ENCODE data around the gene PCLAF.
"Not testable (repeated sequence)": the region's sequence is repeated elsewhere in the genome, so short reads cannot be mapped to it uniquely, and the experiment has no call there.

The PCLAF gene

DNA sequence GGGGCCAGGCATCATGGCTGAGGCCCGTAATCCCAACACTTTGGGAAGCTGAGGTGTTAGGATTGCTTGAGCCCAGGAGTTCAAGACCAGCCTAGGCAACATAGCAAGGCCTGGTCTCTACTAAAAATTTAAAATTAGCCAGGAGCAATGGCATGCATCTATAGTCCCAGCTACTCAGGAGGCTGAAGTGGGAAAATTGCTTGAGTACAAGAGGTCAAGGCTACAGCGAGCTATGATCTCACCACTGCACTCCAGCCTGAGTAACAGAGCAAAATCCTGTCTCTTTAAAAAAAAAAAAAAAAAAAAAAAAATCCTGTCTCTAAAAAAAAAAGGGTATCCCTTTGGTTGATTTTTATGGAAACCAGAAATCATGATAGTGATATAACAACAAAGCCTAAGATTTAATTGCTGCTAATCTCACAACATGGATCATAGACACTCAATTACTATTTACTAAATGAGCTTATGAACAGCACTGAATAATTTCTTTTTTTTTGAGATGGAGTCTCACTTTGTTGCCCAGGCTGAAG lies 12.1 kb downstream of the PCLAF start:
- DNase-seq (ENCODE audit: low read depth in 3 of 3, low spot score in 1 of 3): no peak

DNA sequence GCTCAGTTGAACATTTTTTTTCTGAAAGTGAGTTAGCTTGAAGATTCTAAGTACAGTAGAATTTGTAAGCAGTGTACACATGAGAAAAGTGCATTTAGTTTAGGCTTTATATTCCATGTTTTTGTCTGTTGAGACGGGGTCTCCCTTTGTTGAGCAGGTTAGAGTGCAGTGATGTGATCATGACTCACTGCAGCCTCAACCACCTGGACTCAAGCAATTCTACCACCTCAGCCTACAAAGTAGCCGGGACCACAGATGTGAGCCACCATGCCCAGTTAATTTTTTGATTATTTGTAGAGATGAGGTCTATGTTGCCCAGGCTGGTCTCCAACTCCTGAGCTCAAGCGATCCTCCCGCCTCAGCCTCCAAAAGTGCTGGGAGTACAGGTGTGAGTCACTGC lies 20.0 kb downstream of the PCLAF start:
- no peak for DNase-seq (ENCODE audit: low read depth in 3 of 3, low spot score in 1 of 3)

- DNase-seq (ENCODE audit: low read depth in 3 of 3, low spot score in 1 of 3): no peak
These were observed 24.6 kb downstream of the PCLAF start for GRCh38 chr15:64356710-64357040.

DNA sequence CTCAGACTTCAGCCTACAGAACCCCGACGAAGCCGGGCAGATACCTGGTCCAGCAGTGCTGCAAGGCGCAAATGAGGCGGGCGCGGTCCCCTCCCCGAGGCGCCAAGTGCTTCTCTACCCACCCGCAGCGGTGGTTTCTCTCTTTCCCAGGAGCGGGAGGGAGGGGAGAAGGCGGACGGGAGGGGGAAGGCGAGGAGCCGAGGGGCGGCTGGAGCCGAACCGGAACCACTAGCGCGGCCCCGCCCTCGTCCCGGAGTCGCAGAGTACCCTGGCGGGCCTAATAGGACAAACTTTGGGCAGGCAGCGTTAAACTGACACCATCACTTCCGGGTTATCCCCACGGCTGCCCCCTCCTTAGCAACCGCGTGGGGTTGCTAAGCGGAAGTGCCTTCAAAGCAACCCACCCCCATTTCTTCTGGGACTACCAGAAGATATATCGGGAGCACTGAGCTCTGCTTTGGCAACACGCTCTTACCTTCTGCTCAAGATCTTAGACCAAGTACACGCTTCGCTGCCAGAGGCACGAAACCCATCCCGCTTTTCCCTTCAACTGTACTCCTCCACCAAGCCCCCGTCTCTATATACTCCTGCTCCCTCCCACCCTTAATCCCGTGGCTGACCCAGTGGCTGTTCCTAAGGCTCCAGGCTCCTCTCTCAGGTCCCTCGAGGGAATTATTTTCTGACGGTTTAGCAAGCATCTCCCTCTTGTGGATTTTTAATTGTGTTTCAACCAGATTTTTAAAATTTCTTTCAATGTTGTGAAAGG lies 25.1 kb downstream of the PCLAF start, which contains the start of gene CSNK1G1:
Gene CSNK1G1 (minus strand): TSS at position 230 of the 766 bp plus-strand sequence. CDS start 55,674 bp downstream, outside the sequence.
- peak; percentile 75 to 85 (median 81) for DNase-seq (ENCODE audit: low read depth in 3 of 3, low spot score in 1 of 3)

- DNase-seq (ENCODE audit: low read depth in 3 of 3, low spot score in 1 of 3): no peak
These were observed 25.8 kb downstream of the PCLAF start for GRCh38 chr15:64355348-64355943.

DNA sequence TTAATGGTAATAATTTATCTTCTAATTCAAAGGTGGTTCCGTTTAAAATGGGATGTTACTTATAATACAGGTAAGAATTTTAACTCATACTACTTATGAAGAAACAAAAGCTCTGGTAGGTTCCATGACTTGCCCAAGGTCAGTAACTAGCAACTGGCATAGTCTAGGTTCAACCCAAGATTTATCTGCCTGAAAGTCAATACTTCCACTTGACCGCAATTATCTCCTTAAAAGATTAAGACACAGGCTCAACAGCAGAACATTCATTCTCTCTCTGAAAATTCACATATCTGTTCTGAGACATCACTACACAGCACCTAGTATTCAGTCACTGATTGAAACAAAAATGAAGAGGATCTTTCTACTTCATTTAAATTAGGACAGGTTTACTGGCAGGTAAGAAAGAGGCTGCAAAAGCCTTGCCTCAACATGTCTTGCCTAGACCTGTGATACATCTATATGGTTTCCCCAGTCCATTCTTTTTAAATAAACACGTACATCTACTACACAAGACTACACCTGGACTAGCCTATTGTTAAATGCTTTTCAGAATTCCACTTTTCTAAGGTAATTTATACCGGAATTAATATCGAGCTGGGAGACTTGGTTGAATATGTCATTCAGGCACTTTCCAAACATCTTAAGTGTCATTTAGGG lies 26.4 kb downstream of the PCLAF start:
- no peak for DNase-seq (ENCODE audit: low read depth in 3 of 3, low spot score in 1 of 3)

GRCh38 chr15:64351265-64351664 lies 30.0 kb downstream of the PCLAF start:
- DNase-seq (ENCODE audit: low read depth in 3 of 3, low spot score in 1 of 3): no peak

- no peak for DNase-seq (ENCODE audit: low read depth in 3 of 3, low spot score in 1 of 3)
These were observed 31.9 kb downstream of the PCLAF start for GRCh38 chr15:64349375-64349774.

DNA sequence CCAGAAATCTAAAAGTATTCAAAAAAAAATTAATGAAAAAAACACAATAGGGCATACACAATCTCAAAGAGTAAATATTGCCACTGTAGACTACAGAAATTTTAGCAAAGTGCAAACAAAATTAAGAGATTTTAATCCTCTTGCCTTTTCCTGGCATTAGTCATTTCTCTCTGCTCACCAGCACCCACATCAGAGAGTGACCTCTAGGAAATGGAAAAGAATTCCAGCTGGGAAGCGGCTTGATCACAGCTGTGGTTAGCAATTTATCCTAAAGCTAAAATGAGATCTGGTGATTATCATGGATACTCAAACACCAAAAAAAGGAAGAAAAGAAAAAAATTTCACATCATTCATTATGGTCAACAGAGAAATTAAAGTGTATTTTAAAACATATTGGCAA lies 32.8 kb downstream of the PCLAF start:
- no peak for DNase-seq (ENCODE audit: low read depth in 3 of 3, low spot score in 1 of 3)

GRCh38 chr15:64346242-64346641 lies 35.0 kb downstream of the PCLAF start:
- not testable (repeated sequence) for DNase-seq (ENCODE audit: low read depth in 3 of 3, low spot score in 1 of 3)

DNA sequence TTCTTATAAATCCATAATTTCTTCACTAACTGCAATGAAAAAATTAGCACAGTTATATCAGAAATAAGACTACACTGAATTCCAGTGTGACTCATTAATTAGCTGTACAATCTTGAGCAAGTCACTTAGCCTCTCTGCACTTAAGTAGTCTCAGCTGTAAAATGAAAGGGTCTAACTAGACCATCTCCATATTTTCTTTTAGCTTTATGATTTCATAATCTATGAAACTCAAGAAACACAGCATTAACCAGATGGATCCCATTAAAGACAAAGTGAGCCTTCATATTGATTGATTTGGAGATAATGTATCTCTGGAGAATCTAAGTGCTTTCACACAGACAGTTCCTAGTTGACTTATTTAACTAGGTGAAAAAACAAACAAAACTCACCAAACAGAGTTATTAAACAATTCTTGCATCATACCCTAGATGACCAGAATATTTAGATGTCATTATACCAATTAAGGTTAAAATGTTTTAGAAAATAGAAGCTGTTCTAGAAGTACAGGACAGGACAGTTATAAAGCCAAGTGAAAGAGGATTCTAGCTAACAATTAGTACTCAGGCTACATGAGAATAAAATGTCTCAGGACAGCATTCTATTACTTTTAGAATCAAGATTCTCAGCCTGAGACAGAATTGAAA lies 36.5 kb downstream of the PCLAF start:
- no peak for DNase-seq (ENCODE audit: low read depth in 3 of 3, low spot score in 1 of 3)

DNA sequence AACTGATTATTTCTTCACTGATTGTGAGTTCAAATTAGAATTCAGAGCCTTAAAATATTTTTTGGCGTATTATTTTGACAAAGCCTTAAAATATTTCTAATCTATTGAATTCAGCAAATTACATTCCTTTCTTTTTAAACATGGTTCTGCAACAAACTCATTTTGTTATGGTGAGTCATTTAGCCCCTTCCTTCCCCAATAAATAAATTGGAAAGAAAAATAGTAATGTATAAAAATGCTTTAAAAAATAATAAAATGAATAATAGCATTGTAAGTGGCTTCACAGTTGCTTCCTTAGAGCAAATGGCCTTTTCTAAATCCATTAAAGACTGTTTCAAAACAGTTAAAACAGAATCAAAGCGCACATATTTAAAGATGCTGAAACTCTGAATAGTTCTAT lies 37.4 kb downstream of the PCLAF start:
- DNase-seq (ENCODE audit: low read depth in 3 of 3, low spot score in 1 of 3): no peak

GRCh38 chr15:64343222-64343621 lies 38.0 kb downstream of the PCLAF start:
- no peak for DNase-seq (ENCODE audit: low read depth in 3 of 3, low spot score in 1 of 3)

GRCh38 chr15:64341961-64342360 lies 39.3 kb downstream of the PCLAF start:
- no peak for DNase-seq (ENCODE audit: low read depth in 3 of 3, low spot score in 1 of 3)

- DNase-seq (ENCODE audit: low read depth in 3 of 3, low spot score in 1 of 3): no peak
These were observed 40.9 kb downstream of the PCLAF start for GRCh38 chr15:64340355-64340754.

- DNase-seq (ENCODE audit: low read depth in 3 of 3, low spot score in 1 of 3): no peak
These were observed 43.5 kb downstream of the PCLAF start for GRCh38 chr15:64337761-64338160.

DNA sequence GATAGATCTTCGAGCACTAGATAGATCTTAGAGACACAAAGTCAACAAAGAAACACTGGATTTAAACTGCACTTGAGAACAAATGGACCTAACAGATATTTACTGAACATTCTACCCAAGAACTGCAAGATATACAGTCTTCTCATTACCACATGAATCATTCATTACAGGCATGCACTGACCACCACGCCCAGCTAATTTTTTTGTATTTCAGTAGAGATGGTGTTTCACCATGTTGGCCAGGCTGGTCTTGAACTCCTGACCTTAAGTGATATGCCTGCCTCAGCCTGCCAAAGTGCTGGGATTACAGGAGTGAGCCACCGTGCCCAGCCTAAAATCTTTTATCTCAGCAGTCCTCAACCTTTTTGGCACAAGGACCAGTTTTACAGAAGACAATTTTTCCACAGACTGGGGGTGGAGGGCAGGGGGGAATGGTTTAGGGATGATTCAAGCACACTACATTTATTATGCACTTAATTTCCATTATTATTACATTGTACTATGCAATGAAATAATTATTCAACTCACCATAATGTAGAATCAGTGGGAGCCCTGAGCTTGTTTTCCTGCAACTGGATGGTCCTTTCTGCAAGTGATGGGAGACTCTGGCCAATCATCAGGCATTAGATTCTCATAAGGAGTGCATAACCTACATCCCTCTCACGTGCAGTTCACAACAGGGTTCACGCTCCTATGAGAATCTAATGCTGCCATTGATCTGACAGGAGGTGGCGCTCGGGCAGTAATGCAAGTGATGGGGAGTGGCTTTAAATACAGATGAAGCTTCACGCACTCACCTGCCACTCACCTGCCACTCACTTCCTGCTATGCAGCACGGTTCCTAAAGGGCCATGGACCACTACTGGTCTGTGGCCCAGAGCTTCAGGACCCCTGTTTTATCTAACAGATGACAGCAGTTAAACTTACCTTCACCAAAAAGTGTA lies 47.0 kb downstream of the PCLAF start:
- peak in 1 of 3 donors; percentile 3 for DNase-seq (ENCODE audit: low read depth in 3 of 3, low spot score in 1 of 3)

DNA sequence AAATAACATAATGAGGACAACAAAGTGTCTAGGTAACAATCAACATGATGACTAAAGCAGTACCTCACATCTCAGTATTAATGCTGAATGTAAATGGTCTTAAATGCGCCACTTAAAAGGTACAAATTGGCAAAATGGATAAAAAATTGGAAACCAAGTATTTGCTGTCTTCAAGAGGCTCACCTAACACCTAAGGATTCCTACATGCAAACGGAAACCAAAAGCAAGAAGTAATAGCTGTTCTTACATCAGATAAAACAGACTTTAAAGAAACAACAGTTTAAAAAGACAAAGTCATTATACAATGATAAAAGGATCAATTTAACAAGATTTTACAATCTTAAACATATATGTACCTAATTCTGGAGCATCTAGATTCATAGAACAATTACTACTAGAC lies 47.7 kb downstream of the PCLAF start:
- DNase-seq (ENCODE audit: low read depth in 3 of 3, low spot score in 1 of 3): no peak

DNA sequence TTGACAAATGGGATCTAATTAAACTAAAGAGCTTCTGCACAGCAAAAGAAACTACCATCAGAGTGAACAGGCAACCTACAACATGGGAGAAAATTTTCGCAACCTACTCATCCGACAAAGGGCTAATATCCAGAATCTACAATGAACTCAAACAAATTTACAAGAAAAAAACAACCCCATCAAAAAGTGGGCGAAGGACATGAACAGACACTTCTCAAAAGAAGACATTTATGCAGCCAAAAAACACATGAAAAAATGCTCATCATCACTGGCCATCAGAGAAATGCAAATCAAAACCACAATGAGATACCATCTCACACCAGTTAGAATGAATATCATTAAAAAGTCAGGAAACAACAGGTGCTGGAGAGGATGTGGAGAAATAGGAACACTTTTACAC lies 49.6 kb downstream of the PCLAF start:
- DNase-seq (ENCODE audit: low read depth in 3 of 3, low spot score in 1 of 3): not testable (repeated sequence)

GRCh38 chr15:64326975-64327374 lies 54.3 kb downstream of the PCLAF start:
- DNase-seq (ENCODE audit: low read depth in 3 of 3, low spot score in 1 of 3): not testable (repeated sequence)

Data from stimulated activated CD4-positive, alpha-beta T cell treated with anti-CD3 and anti-CD28 coated beads, TNF-alpha, amount 100 ng/mL, for 1 hour (primary cell).